ENCODE results near the gene HIRIP3. TPM values are rescaled to one million over a fixed set of nuclear protein-coding genes. Genes with fewer than 3 reads are reported as not detected.
A peak's percentile ranks its signal among the peaks of the same experiment; 100 is the strongest.

Gene HIRIP3
- total and polyA plus RNA-seq, 2 of the 13 experiments (the other 11 are each of a cell fraction or from before 2014, with no cell fraction given) = 12.6 to 17.2 TPM

DNA sequence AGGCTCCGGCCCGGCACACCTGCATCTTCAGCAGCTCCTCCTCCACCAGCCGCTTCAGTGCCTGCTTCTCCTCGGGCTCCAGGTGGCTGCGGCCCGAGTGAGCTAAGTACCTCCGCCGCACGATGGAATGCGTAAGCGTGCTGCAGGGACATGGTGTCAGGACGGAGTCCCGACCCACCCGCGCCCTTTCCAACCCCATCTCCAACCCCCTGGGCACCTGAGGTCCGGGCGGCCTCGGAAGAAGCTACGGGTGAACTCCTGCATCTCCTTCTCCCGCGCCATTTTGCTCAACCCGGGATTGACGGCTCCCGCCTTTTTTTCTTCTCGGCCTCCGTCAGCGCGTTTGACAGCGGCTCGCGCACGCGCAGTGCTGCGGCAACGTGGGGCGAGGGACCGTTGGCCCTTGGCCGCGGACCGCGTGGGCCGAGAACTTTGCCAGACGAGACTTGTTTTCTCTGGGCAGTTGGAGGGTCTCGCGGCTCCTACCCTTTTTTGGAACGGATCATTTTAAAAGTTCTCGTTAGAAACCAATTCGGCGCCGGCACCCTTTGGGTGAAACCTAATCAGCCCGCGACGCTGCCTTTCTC, at the start of gene HIRIP3 (continued):
- TF ChIP-seq ZC3H13 (CRISPR knock-in tag; IDR thresholded peaks at IDR 0.05) (peak; percentile 86), KDM2A (CRISPR knock-in tag; IDR thresholded peaks at IDR 0.05; ENCODE audit: borderline replicate concordance, low read depth) (peak; percentile 27; the same call in 1 of the 2 replicates), ZBTB7A (CRISPR knock-in tag; IDR thresholded peaks at IDR 0.05) (0 out of 2 replicates have a peak, but pooled peaks have one; percentile 25), YY1 (IDR thresholded peaks at IDR 0.05; ENCODE audit: insufficient read depth, insufficient replicate concordance, low read depth, low read length) (no peak), FOXO1 (CRISPR knock-in tag; IDR thresholded peaks at IDR 0.05) (no peak), ZNF816 (CRISPR knock-in tag; IDR thresholded peaks at IDR 0.05; ENCODE audit: borderline replicate concordance) (no peak), ZFX (CRISPR knock-in tag; IDR thresholded peaks at IDR 0.05; ENCODE audit: low read depth) (no peak), SMAD9 (CRISPR knock-in tag; IDR thresholded peaks at IDR 0.05) (no peak), FOSL1 (CRISPR knock-in tag; IDR thresholded peaks at IDR 0.05; ENCODE audit: borderline replicate concordance) (peak; percentile 39; the same call in 1 of the 2 replicates), ARID3A (IDR thresholded peaks at IDR 0.05; ENCODE audit: low read depth, low read length) (no peak), ZNF331 (CRISPR knock-in tag; IDR thresholded peaks at IDR 0.05) (peak; percentile 42; the same call in 1 of the 2 replicates), HES4 (CRISPR knock-in tag; IDR thresholded peaks at IDR 0.05; ENCODE audit: borderline replicate concordance) (peak; percentile 74; the same call in 1 of the 2 replicates), ATRX (CRISPR knock-in tag; IDR thresholded peaks at IDR 0.05; ENCODE audit: borderline replicate concordance) (no peak), ZNF281 (CRISPR knock-in tag; IDR thresholded peaks at IDR 0.05; ENCODE audit: borderline replicate concordance) (peak; percentile 43; the same call in 1 of the 2 replicates), ZNF326 (CRISPR knock-in tag; IDR thresholded peaks at IDR 0.05; ENCODE audit: borderline replicate concordance) (no peak), JUND (CRISPR knock-in tag; IDR thresholded peaks at IDR 0.05) (0 out of 2 replicates have a peak, but pooled peaks have one; percentile 47)
- TF ChIP-seq, protein P1, sequence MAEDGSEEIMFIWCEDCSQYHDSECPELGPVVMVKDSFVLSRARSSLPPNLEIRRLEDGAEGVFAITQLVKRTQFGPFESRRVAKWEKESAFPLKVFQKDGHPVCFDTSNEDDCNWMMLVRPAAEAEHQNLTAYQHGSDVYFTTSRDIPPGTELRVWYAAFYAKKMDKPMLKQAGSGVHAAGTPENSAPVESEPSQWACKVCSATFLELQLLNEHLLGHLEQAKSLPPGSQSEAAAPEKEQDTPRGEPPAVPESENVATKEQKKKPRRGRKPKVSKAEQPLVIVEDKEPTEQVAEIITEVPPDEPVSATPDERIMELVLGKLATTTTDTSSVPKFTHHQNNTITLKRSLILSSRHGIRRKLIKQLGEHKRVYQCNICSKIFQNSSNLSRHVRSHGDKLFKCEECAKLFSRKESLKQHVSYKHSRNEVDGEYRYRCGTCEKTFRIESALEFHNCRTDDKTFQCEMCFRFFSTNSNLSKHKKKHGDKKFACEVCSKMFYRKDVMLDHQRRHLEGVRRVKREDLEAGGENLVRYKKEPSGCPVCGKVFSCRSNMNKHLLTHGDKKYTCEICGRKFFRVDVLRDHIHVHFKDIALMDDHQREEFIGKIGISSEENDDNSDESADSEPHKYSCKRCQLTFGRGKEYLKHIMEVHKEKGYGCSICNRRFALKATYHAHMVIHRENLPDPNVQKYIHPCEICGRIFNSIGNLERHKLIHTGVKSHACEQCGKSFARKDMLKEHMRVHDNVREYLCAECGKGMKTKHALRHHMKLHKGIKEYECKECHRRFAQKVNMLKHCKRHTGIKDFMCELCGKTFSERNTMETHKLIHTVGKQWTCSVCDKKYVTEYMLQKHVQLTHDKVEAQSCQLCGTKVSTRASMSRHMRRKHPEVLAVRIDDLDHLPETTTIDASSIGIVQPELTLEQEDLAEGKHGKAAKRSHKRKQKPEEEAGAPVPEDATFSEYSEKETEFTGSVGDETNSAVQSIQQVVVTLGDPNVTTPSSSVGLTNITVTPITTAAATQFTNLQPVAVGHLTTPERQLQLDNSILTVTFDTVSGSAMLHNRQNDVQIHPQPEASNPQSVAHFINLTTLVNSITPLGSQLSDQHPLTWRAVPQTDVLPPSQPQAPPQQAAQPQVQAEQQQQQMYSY (CRISPR knock-in tag; IDR thresholded peaks at IDR 0.05) = no peak; the same call in 1 of the 2 replicates
- TF ChIP-seq, protein P2, sequence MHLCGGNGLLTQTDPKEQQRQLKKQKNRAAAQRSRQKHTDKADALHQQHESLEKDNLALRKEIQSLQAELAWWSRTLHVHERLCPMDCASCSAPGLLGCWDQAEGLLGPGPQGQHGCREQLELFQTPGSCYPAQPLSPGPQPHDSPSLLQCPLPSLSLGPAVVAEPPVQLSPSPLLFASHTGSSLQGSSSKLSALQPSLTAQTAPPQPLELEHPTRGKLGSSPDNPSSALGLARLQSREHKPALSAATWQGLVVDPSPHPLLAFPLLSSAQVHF (CRISPR knock-in tag; IDR thresholded peaks at IDR 0.05) = peak; percentile 88

All from HepG2 (cell line).